K562 (cell line): ENCODE measurements around the gene VWA7. TPM values are rescaled to one million over a fixed set of nuclear protein-coding genes. Genes with fewer than 3 reads are reported as not detected.

Experiments
- C11orf30 ChIP-seq: fragments of 450-650 bp; IDR thresholded peaks from 2 replicates; pipeline ENCODE4 v1.6.1; 2016; ENCODE audit warnings: low read depth, mild to moderate bottlenecking
- CXXC5 ChIP-seq: fragments of 250-450 bp; sonication (Bioruptor Pico); IDR thresholded peaks from 2 replicates; pipeline ENCODE4 v1.8.0; 2022; ENCODE audit warnings: inconsistent platforms, mild to moderate bottlenecking, moderate library complexity
- DPF2 ChIP-seq: fragments of 450-650 bp; IDR thresholded peaks from 2 replicates; pipeline ENCODE4 v1.6.1; 2016
- ESRRA ChIP-seq: fragments of 450-650 bp; IDR thresholded peaks from 2 replicates; pipeline ENCODE4 v1.6.1; 2014; ENCODE audit warnings: low read depth, mild to moderate bottlenecking, moderate library complexity, borderline replicate concordance
- ESRRB ChIP-seq: fragments of 250-450 bp; sonication (Bioruptor Pico); IDR thresholded peaks from 2 replicates; pipeline ENCODE4 v1.5.0; 2020; ENCODE audit warnings: mild to moderate bottlenecking, moderate library complexity, borderline replicate concordance
- EWSR1 ChIP-seq: fragments of 450-650 bp; IDR thresholded peaks from 2 replicates; pipeline ENCODE4 v1.6.1; 2018; ENCODE audit warnings: borderline replicate concordance, mild to moderate bottlenecking, low read depth, moderate library complexity; ENCODE audit not compliant: partially characterized antibody
- KDM4B ChIP-seq, 2 experiments: fragments of 450-650 bp in 1 of 2; sonication (generic) in 1 of 2; IDR thresholded peaks; 2 replicates each; pipeline ENCODE4 v1.6.1; 2016 to 2017; ENCODE audit warnings: borderline replicate concordance in 2 of 2, antibody characterized with exemption in 1 of 2, low read depth in 1 of 2, mild to moderate bottlenecking in 1 of 2
- KLF16 ChIP-seq: IDR thresholded peaks from 2 replicates; pipeline ENCODE4 v1.6.1; 2016; ENCODE audit warnings: antibody characterized with exemption
- MEIS2 ChIP-seq: fragments of 450-650 bp; IDR thresholded peaks from 2 replicates; pipeline ENCODE4 v1.6.1; 2014; ENCODE audit warnings: mild to moderate bottlenecking; ENCODE audit not compliant: partially characterized antibody
- MYNN ChIP-seq, 2 experiments: sonication (generic); formaldehyde crosslinking in 1 of 2; IDR thresholded peaks; 2 replicates each; pipeline versions ENCODE4 v1.5.0 to v1.6.1; 2016 to 2020; ENCODE audit warnings: antibody characterized with exemption in 1 of 2, missing genetic modification reagents in 1 of 2
- NEUROD1 ChIP-seq: fragments of 150-350 bp; IDR thresholded peaks from 2 replicates; pipeline ENCODE4 v1.6.1; 2014; ENCODE audit warnings: borderline replicate concordance, low read length, low read depth; ENCODE audit not compliant: partially characterized antibody
- NFYB ChIP-seq: IDR thresholded peaks from 2 replicates; pipeline ENCODE4 v1.6.1; 2011; ENCODE audit warnings: mild to moderate bottlenecking, moderate library complexity; ENCODE audit not compliant: insufficient read length; ENCODE audit errors: extremely low read depth
- SMAD1 ChIP-seq: fragments of 150-350 bp; IDR thresholded peaks from 2 replicates; pipeline ENCODE4 v1.6.1; 2014; ENCODE audit warnings: low read length, low read depth; ENCODE audit not compliant: partially characterized antibody
- SNIP1 ChIP-seq: fragments of 450-650 bp; IDR thresholded peaks from 2 replicates; pipeline ENCODE4 v1.7.1; 2017; ENCODE audit warnings: low read depth, mild to moderate bottlenecking
- SPI1 ChIP-seq: IDR thresholded peaks from 2 replicates; pipeline ENCODE4 v1.6.1; 2011; ENCODE audit warnings: low read depth, low read length, control low read depth, borderline replicate concordance
- TRIM28 ChIP-seq: fragments of 450-650 bp; IDR thresholded peaks from 2 replicates; pipeline ENCODE4 v1.6.1; 2017
- ZFX ChIP-seq: sonication (generic); formaldehyde crosslinking; IDR thresholded peaks from 2 replicates; pipeline ENCODE4 v1.8.0; 2022; ENCODE audit warnings: mild to moderate bottlenecking, missing genetic modification reagents, moderate library complexity
- ZNF24 ChIP-seq: fragments of 450-650 bp; IDR thresholded peaks from 2 replicates; pipeline ENCODE4 v1.6.1; 2016
- polyA plus RNA-seq, 8 experiments: library from polyadenylated mRNA; depleted of rRNA in 4 of 8; stranded (reverse) in 5 of 8; unstranded in 3 of 8; fragments of >200 nt; fragmentation: Nextera tagmentation in 2 of 8; fragmentation: Illumina TruSeq in 1 of 8; extraction: Ambion mirVana in 2 of 8; extraction: Trizol in 1 of 8; gene quantifications; 2 replicates each; pipeline versions ENCODE4 v1.2.1 to v1.2.3, GENCODE V29; 2011 to 2014; ENCODE audit warnings: inconsistent platforms in 1 of 8, missing spikeins in 1 of 8
- total RNA-seq, 7 experiments: library from RNA; depleted of rRNA in 6 of 7; stranded (reverse); fragments of >200 nt in 6 of 7; fragmentation: Illumina TruSeq in 2 of 7; extraction: Trizol in 2 of 7; gene quantifications; 2 replicates each; pipeline versions ENCODE4 v1.2.1 to v1.2.3, GENCODE V29; 2011 to 2021; ENCODE audit warnings: low replicate concordance in 1 of 7
- TF ChIP-seq, protein P1 (sequence below): fragments of 250-450 bp; sonication (Bioruptor Pico); IDR thresholded peaks from 2 replicates; pipeline ENCODE4 v1.5.0; 2021; ENCODE audit warnings: mild to moderate bottlenecking, moderate library complexity
- TF ChIP-seq, protein P2 (sequence below): sonication (generic); formaldehyde crosslinking; IDR thresholded peaks from 2 replicates; pipeline ENCODE4 v1.9.0; 2022; ENCODE audit warnings: mild to moderate bottlenecking, missing genetic modification reagents
- TF ChIP-seq, protein P3 (sequence below): fragments of 250-450 bp; sonication (Bioruptor Pico); IDR thresholded peaks from 2 replicates; pipeline ENCODE4 v1.9.0; 2021; ENCODE audit warnings: mild to moderate bottlenecking
- TF ChIP-seq, protein P4 (sequence below): sonication (generic); formaldehyde crosslinking; IDR thresholded peaks from 2 replicates; pipeline ENCODE4 v1.5.0; 2020; ENCODE audit warnings: missing genetic modification reagents

Gene VWA7
- total and polyA plus RNA-seq, 9 of the 15 experiments (the other 6 are each of a cell fraction or from before 2014, with no cell fraction given) = 0.18 to 2.9 (median 0.95) TPM

DNA sequence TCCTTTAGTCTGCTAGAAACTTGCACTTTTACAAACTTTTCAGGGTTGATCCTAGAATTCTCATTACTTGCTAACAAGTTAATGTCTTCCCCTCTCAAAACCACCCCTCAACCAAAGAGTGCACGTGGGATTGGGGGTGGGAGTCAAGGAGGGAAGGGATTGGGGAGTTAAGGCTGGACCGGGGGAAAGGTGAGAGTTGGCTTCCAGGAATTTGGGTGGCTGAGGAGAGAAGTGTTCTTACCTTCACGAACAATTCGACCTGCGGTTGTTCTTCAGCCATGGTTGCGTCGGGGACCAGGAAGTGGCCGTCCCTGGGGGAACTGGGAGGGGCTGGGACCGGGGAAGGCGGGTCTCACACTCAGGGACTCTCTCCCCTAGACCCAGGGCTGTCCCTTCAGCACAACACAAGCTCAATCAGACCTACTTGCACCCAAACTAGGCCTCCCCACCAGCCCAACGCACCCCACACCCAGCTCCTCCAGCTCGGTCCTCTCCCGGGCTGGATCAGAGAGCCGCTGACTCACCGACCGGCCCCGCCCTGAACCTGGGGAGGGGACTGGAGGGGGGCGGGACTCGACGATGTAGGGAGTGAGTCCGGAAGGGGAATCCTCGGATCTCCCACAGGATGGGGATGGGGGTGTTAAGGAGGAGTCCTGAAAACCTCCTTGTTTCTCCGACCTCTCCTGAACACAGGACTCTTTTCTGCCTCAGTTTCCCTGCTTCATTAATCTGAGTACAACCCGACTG, 40.9 kb downstream of the VWA7 start, which contains the start of gene CLIC1 (continued):
- TF ChIP-seq, protein P1, sequence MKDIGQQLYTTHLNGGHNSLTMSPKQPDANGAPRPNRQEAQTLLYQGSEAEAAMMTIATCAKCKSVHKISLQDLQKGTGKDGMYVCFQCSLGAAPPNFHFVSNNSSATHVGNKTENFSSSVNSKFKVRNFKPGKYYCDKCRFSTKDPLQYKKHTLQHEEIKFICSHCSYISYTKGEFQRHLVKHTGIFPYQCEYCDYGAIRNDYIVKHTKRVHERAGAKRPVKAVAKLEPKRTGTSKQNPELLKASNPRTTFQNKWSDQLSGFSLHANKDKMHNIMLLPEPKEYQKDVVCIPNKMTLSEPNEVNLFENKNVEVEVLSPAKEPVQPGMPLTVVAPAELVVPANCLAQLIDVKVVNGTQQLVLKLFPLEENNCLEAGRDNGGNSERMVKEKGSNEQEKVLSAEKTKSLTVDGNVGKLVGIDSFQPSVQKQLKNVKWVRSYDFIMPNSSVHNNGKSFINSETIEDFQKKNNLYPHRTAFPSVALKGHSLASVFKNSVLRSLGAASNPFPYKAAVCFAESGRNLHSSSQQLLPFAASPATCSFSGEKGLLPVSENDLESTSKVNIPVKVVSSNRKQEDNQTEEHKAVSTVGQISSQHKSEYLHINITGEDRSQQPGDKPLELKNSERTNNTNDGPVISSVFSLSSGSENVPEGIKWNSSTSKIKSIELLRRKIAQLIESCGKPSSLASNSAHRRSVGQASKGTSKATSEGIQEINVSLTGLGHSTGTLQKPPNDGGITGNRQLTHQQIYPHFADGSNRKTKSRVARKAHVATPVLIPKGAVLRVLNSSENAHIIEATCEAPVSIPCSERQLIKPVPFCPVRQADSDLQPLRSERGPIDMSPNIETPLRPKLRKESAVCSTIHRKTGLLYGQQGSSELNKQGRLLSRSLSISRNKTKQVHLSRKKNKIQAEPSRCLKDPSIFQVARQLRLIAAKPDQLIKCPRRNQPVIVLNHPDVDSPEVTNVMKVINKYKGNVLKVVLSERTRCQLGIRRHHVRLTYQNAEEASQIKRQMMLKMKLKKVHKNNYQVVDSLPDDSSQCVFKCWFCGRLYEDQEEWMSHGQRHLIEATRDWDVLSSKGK (CRISPR knock-in tag) = peak; percentile 8; the same call in 1 of the 2 replicates
- TF ChIP-seq SNIP1 = no peak
- no peak for TF ChIP-seq NFYB
- no peak for TF ChIP-seq KDM4B (IDR thresholded peaks at IDR 0.05; ENCODE audit: borderline replicate concordance in 2 of 2, low read depth in 1 of 2)
- TF ChIP-seq ZNF24 = no peak
- TF ChIP-seq, protein P2, sequence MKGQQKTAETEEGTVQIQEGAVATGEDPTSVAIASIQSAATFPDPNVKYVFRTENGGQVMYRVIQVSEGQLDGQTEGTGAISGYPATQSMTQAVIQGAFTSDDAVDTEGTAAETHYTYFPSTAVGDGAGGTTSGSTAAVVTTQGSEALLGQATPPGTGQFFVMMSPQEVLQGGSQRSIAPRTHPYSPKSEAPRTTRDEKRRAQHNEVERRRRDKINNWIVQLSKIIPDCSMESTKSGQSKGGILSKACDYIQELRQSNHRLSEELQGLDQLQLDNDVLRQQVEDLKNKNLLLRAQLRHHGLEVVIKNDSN (CRISPR knock-in tag) = 0 out of 2 replicates have a peak, but pooled peaks have one; percentile 19
- TF ChIP-seq CXXC5 (CRISPR knock-in tag) = peak; percentile 48
- peak; percentile 93 for TF ChIP-seq NEUROD1
- no peak for TF ChIP-seq ESRRA
- TF ChIP-seq TRIM28 = peak; percentile 70; the same call in 1 of the 2 replicates
- no peak for TF ChIP-seq MYNN (IDR thresholded peaks at IDR 0.05)
- TF ChIP-seq MYNN (CRISPR knock-in tag; IDR thresholded peaks at IDR 0.05) = no peak
- TF ChIP-seq KLF16 = no peak
- TF ChIP-seq, protein P3, sequence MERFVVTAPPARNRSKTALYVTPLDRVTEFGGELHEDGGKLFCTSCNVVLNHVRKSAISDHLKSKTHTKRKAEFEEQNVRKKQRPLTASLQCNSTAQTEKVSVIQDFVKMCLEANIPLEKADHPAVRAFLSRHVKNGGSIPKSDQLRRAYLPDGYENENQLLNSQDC (CRISPR knock-in tag) = no peak; the same call in 1 of the 2 replicates
- peak; percentile 53; the same call in 1 of the 2 replicates for TF ChIP-seq ESRRB (CRISPR knock-in tag)
- no peak for TF ChIP-seq ZFX
- TF ChIP-seq C11orf30 = no peak
- TF ChIP-seq, protein P4, sequence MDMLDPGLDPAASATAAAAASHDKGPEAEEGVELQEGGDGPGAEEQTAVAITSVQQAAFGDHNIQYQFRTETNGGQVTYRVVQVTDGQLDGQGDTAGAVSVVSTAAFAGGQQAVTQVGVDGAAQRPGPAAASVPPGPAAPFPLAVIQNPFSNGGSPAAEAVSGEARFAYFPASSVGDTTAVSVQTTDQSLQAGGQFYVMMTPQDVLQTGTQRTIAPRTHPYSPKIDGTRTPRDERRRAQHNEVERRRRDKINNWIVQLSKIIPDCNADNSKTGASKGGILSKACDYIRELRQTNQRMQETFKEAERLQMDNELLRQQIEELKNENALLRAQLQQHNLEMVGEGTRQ (CRISPR knock-in tag) = no peak
- TF ChIP-seq EWSR1 = no peak
- TF ChIP-seq MEIS2 = no peak
- TF ChIP-seq SMAD1 = peak; percentile 95
- peak; percentile 66; the same call in 1 of the 2 replicates for TF ChIP-seq SPI1
- TF ChIP-seq DPF2 = no peak
